ENCODE results near the gene ANXA1. TPM values are rescaled to one million over a fixed set of nuclear protein-coding genes. Genes with fewer than 3 reads are reported as not detected.

ANXA1 gene, protein sequence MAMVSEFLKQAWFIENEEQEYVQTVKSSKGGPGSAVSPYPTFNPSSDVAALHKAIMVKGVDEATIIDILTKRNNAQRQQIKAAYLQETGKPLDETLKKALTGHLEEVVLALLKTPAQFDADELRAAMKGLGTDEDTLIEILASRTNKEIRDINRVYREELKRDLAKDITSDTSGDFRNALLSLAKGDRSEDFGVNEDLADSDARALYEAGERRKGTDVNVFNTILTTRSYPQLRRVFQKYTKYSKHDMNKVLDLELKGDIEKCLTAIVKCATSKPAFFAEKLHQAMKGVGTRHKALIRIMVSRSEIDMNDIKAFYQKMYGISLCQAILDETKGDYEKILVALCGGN
- 875 and 1,106 TPM in 2 replicates for total RNA-seq

GRCh38 chr9:73151653-73152542 is at the start of gene ANXA1:
ANXA1 (plus strand) TSS chr9:73151865; CDS start chr9:73158536, 6,671 bp downstream.

Other genes starting within 250 kb of the ANXA1 start
- gene ALDH1A1, start 198.8 kb upstream of the ANXA1 start, total RNA-seq = 5.1 and 38.0 TPM in 2 replicates